DOHH2 (cell line): ENCODE measurements around the gene TRAFD1.

ENCODE experiments used
- EZH2phosphoT487 ChIP-seq: fragments of 200-600 bp; sonication (generic); IDR thresholded peaks from 2 replicates; pipeline ENCODE4 v1.6.1; 2017; ENCODE audit warnings: borderline replicate concordance, mild to moderate bottlenecking, antibody characterized with exemption, low read length, moderate library complexity, mixed read lengths
- TF ChIP-seq, protein P1 (sequence below): fragments of 200-600 bp; sonication (generic); IDR thresholded peaks from one replicate; pipeline ENCODE4 v1.5.1; 2014; ENCODE audit warnings: antibody characterized with exemption, mild to moderate bottlenecking, low read depth, low read length; ENCODE audit not compliant: poor library complexity, severe bottlenecking

DNA sequence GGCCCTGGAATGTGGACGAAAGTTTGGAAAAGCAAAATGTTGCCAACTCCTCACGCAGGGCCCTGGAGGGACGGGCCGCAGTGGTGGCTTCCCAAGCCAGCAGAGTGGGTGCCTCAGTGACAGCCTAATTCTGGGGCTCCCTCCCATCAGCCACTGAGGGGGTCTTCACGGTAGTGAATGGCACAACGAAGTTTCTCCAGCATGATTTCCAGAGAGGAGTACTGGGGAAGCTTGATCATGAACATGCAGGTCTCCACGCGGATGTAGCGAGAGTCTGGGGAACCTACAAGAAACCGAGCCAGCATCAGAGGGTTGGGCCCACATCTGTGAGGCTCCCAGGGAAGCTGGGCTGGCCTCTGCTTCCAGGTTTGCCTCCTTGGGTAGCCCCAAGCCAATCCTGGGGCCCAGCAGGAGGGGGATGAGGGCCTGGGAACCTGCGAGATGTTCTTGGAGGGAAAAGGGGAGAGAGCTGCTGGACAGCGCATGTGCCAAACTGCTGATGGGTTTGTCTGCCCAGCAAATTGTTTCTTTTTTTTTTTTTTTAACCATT lies 37.0 kb downstream of the TRAFD1 start:
- TF ChIP-seq, protein P1, sequence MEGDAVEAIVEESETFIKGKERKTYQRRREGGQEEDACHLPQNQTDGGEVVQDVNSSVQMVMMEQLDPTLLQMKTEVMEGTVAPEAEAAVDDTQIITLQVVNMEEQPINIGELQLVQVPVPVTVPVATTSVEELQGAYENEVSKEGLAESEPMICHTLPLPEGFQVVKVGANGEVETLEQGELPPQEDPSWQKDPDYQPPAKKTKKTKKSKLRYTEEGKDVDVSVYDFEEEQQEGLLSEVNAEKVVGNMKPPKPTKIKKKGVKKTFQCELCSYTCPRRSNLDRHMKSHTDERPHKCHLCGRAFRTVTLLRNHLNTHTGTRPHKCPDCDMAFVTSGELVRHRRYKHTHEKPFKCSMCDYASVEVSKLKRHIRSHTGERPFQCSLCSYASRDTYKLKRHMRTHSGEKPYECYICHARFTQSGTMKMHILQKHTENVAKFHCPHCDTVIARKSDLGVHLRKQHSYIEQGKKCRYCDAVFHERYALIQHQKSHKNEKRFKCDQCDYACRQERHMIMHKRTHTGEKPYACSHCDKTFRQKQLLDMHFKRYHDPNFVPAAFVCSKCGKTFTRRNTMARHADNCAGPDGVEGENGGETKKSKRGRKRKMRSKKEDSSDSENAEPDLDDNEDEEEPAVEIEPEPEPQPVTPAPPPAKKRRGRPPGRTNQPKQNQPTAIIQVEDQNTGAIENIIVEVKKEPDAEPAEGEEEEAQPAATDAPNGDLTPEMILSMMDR, result no peak
- no peak for TF ChIP-seq EZH2phosphoT487
